HepG2 (cell line): ENCODE results near the gene TEKT5. TPM values are rescaled to one million over a fixed set of nuclear protein-coding genes. Genes with fewer than 3 reads are reported as not detected.

Source experiments
- ATF5 ChIP-seq: sonication (generic); formaldehyde crosslinking; IDR thresholded peaks from 2 replicates; pipeline ENCODE4 v1.4.0; 2020; ENCODE audit warnings: mild to moderate bottlenecking, low read depth, missing genetic modification reagents
- BCL6 ChIP-seq: IDR thresholded peaks from 2 replicates; pipeline ENCODE4 v1.6.1; 2016; ENCODE audit warnings: missing genetic modification reagents, missing compliant biosample characterization
- BCLAF1 ChIP-seq: fragments of 450-650 bp; IDR thresholded peaks from 2 replicates; pipeline ENCODE4 v1.6.1; 2017; ENCODE audit warnings: mild to moderate bottlenecking
- E2F1 ChIP-seq: sonication (generic); formaldehyde crosslinking; IDR thresholded peaks from 2 replicates; pipeline ENCODE4 v1.5.0; 2020; ENCODE audit warnings: missing genetic modification reagents
- EHMT2 ChIP-seq: fragments of 200-600 bp; sonication (generic); IDR thresholded peaks from 2 replicates; pipeline ENCODE4 v1.7.0; 2017; ENCODE audit warnings: antibody characterized with exemption, low read depth, low read length, borderline replicate concordance
- FOXA3 ChIP-seq: IDR thresholded peaks from 2 replicates; pipeline ENCODE4 v1.6.1; 2016; ENCODE audit warnings: missing genetic modification reagents, missing compliant biosample characterization
- GZF1 ChIP-seq: sonication (generic); formaldehyde crosslinking; IDR thresholded peaks from 2 replicates; pipeline ENCODE4 v1.5.1; 2020; ENCODE audit warnings: mild to moderate bottlenecking, missing genetic modification reagents
- HDAC1 ChIP-seq: sonication (generic); formaldehyde crosslinking; IDR thresholded peaks from 2 replicates; pipeline ENCODE4 v1.5.1; 2020; ENCODE audit warnings: mild to moderate bottlenecking, missing genetic modification reagents
- HDAC2 ChIP-seq: sonication (generic); formaldehyde crosslinking; IDR thresholded peaks from 2 replicates; pipeline ENCODE4 v1.4.0; 2020; ENCODE audit warnings: missing genetic modification reagents
- HNF4A ChIP-seq: sonication (generic); formaldehyde crosslinking; IDR thresholded peaks from 2 replicates; pipeline ENCODE4 v1.4.0; 2020; ENCODE audit warnings: missing genetic modification reagents
- HNRNPLL ChIP-seq: fragments of 200-400 bp; formaldehyde crosslinking; IDR thresholded peaks from 2 replicates; pipeline ENCODE4 v1.6.1; 2017; ENCODE audit warnings: mild to moderate bottlenecking, low read depth, low read length; ENCODE audit not compliant: poor library complexity, severe bottlenecking
- IKZF4 ChIP-seq: sonication (generic); formaldehyde crosslinking; IDR thresholded peaks from 2 replicates; pipeline ENCODE4 v1.5.1; 2020; ENCODE audit warnings: borderline replicate concordance, mild to moderate bottlenecking, low read depth, missing genetic modification reagents; ENCODE audit errors: not compliant biosample characterization
- PBX2 ChIP-seq: IDR thresholded peaks from 2 replicates; pipeline ENCODE4 v1.6.1; 2016; ENCODE audit warnings: control low read depth
- SOX13 ChIP-seq, 3 experiments: fragments of 450-650 bp in 1 of 3; sonication (generic) in 1 of 3; formaldehyde crosslinking in 1 of 3; IDR thresholded peaks in 2 of 3; conservative IDR thresholded peaks in 1 of 3; 2 replicates each; pipeline versions ENCODE4 v1.5.0 to v1.6.1; 2016 to 2020; ENCODE audit warnings: antibody characterized with exemption in 1 of 3, mild to moderate bottlenecking in 1 of 3, missing compliant biosample characterization in 1 of 3, missing genetic modification reagents in 1 of 3, moderate library complexity in 1 of 3
- YY1 ChIP-seq: IDR thresholded peaks from 2 replicates; pipeline ENCODE4 v1.6.1; 2011; ENCODE audit warnings: low read length, low read depth, moderate library complexity, mild to moderate bottlenecking; ENCODE audit not compliant: insufficient read depth, insufficient replicate concordance
- ZFP37 ChIP-seq: sonication (generic); formaldehyde crosslinking; IDR thresholded peaks from 2 replicates; pipeline ENCODE4 v1.4.0; 2020; ENCODE audit warnings: missing genetic modification reagents, borderline replicate concordance
- ZNF18 ChIP-seq: sonication (generic); formaldehyde crosslinking; IDR thresholded peaks from 2 replicates; pipeline ENCODE4 v1.8.0; 2022; ENCODE audit warnings: mild to moderate bottlenecking, missing genetic modification reagents; ENCODE audit not compliant: insufficient replicate concordance
- ZNF44 ChIP-seq: sonication (generic); formaldehyde crosslinking; IDR thresholded peaks from 2 replicates; pipeline ENCODE4 v1.5.1; 2020; ENCODE audit warnings: mild to moderate bottlenecking, missing genetic modification reagents
- ZNF484 ChIP-seq: sonication (generic); formaldehyde crosslinking; IDR thresholded peaks from 2 replicates; pipeline ENCODE4 v1.5.1; 2020; ENCODE audit warnings: mild to moderate bottlenecking, low read depth, missing genetic modification reagents, borderline replicate concordance
- ZNF562 ChIP-seq: sonication (generic); formaldehyde crosslinking; IDR thresholded peaks from 2 replicates; pipeline ENCODE4 v1.8.0; 2022; ENCODE audit warnings: missing genetic modification reagents, borderline replicate concordance
- polyA plus RNA-seq, 8 experiments: library from polyadenylated mRNA; depleted of rRNA in 3 of 8; stranded (reverse) in 7 of 8; unstranded in 1 of 8; fragments of >200 nt; fragmentation: Illumina TruSeq in 4 of 8; extraction: Trizol in 4 of 8; gene quantifications; 2 replicates each; pipeline versions ENCODE4 v1.2.1 to v1.2.3, GENCODE V29; 2011 to 2016; ENCODE audit warnings: low read depth in 4 of 8, missing spikeins in 1 of 8, mixed read lengths in 1 of 8; ENCODE audit not compliant: insufficient read depth in 1 of 8
- total RNA-seq, 5 experiments: library from RNA; depleted of rRNA; stranded (reverse); fragments of >200 nt; fragmentation: Illumina TruSeq; extraction: Trizol; gene quantifications; 2 replicates each; pipeline ENCODE4 v1.2.3, GENCODE V29; 2016; ENCODE audit warnings: low read depth in 1 of 5

The TEKT5 gene
- total and polyA plus RNA-seq, 2 of the 13 experiments (the other 11 are each of a cell fraction or from before 2014, with no cell fraction given) = 0.16 TPM; not detected in 1

- no peak for TF ChIP-seq E2F1 (CRISPR knock-in tag)
- no peak; the same call in 1 of the 2 replicates for TF ChIP-seq HDAC2 (CRISPR knock-in tag)
- TF ChIP-seq BCL6 = 0 out of 2 replicates have a peak, but pooled peaks have one; percentile 11
- TF ChIP-seq ZNF18 = no peak
- TF ChIP-seq HNRNPLL = no peak
- peak; percentile 69 for TF ChIP-seq YY1
- peak; percentile 31; the same call in 1 of the 2 replicates for TF ChIP-seq HNF4A (CRISPR knock-in tag)
- TF ChIP-seq PBX2 (CRISPR knock-in tag) = no peak
- no peak for TF ChIP-seq IKZF4 (CRISPR knock-in tag)
- TF ChIP-seq SOX13 (IDR thresholded peaks at IDR 0.05) = no peak
- peak in 1 of 2 experiments; percentile 67; a peak in 2 of 4 replicates for TF ChIP-seq SOX13 (CRISPR knock-in tag; conservative IDR thresholded peaks at IDR 0.05 in 1 of 2, IDR thresholded peaks at IDR 0.05 in 1 of 2)
- no peak for TF ChIP-seq ZNF484 (CRISPR knock-in tag)
- TF ChIP-seq ZFP37 (CRISPR knock-in tag) = peak; percentile 53; the same call in 1 of the 2 replicates
- TF ChIP-seq HDAC1 = no peak
- TF ChIP-seq GZF1 (CRISPR knock-in tag) = no peak
- TF ChIP-seq ZNF44 (CRISPR knock-in tag) = no peak
- TF ChIP-seq BCLAF1 = no peak
- no peak for TF ChIP-seq ATF5 (CRISPR knock-in tag)
- no peak for TF ChIP-seq ZNF562 (CRISPR knock-in tag)
- TF ChIP-seq FOXA3 (CRISPR knock-in tag) = peak; percentile 37; the same call in 1 of the 2 replicates
- no peak for TF ChIP-seq EHMT2
Measured at GRCh38 chr16:10668322-10669045, 26.2 kb downstream of the TEKT5 start (continued).
